Type B pancreatic cell (in vitro differentiated cells): ENCODE data around the gene SLC44A1. TPM values are rescaled to one million over a fixed set of nuclear protein-coding genes. Genes with fewer than 3 reads are reported as not detected.
A peak's percentile ranks its signal among the peaks of the same experiment; 100 is the strongest.

Source experiments
- DNase-seq: peaks from one replicate; pipeline ENCODE4 v3.0.0; 2021; ENCODE audit warnings: mixed read lengths; ENCODE audit not compliant: unreplicated experiment; ENCODE audit errors: extremely low spot score
- H3K27ac Mint-ChIP-seq: 2 replicates; pipeline ENCODE4 v1.8.0; 2021; ENCODE audit warnings: mild to moderate bottlenecking, mixed read lengths
- H3K27me3 Mint-ChIP-seq: 2 replicates; pipeline ENCODE4 v1.8.0; 2021; ENCODE audit warnings: mixed read lengths
- H3K36me3 Mint-ChIP-seq: 2 replicates; pipeline ENCODE4 v1.8.0; 2021; ENCODE audit warnings: mixed read lengths
- H3K4me1 Mint-ChIP-seq: one replicate; pipeline ENCODE4 v1.8.0; 2021; ENCODE audit warnings: mixed read lengths; ENCODE audit not compliant: unreplicated experiment
- H3K4me3 Mint-ChIP-seq: 2 replicates; pipeline ENCODE4 v1.8.0; 2021; ENCODE audit warnings: mild to moderate bottlenecking, mixed read lengths
- H3K9me3 Mint-ChIP-seq: 2 replicates; pipeline ENCODE4 v1.8.0; 2021; ENCODE audit warnings: mixed read lengths
- CTCF ChIP-seq: fragments of 200-600 bp; sonication (generic); conservative IDR thresholded peaks from 2 replicates; pipeline ENCODE4 v1.5.0; 2021; ENCODE audit warnings: antibody characterized with exemption, mild to moderate bottlenecking
- total RNA-seq: library from RNA; stranded (reverse); gene quantifications from 2 replicates; pipeline ENCODE4 v1.2.1, GENCODE V29; 2021; ENCODE audit warnings: low replicate concordance

The SLC44A1 gene
- total RNA-seq, 1 donor from 2014 or later, result 47.2 TPM

GRCh38 chr9:105308461-105309341 is 64.2 kb downstream of the SLC44A1 start:
- Mint-ChIP-seq H3K4me1 (peaks cover 4% of the 10 kb centered on the region), H3K27me3 (no peaks in the 10 kb centered on the region), H3K36me3 (peaks cover 6% of the 10 kb centered on the region), H3K27ac (no peak overlapping the region), H3K9me3 (no peaks in the 10 kb centered on the region), H3K4me3 (no peak overlapping the region)
- no peak for DNase-seq
- no peak for TF ChIP-seq CTCF

DNA sequence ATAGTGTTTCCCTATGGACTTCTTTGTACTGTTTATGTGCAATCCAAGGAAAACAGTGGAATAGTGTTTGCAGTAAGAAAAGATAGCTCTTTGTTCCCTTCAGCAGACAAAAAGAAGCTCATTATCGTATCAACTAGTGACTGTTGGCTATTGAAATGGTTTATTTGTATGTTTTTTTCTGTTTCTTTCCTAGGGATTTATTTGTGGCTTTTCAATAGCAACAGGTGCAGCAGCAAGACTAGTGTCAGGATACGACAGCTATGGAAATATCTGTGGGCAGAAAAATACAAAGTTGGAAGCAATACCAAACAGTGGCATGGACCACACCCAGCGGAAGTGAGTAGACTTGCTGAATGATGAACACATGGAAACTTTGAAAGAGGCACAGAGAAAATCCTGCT is 65.1 kb downstream of the SLC44A1 start:
- Mint-ChIP-seq H3K27ac (no peak overlapping the region), H3K36me3 (peaks cover 10% of the 10 kb centered on the region), H3K27me3 (no peaks in the 10 kb centered on the region), H3K4me3 (no peak overlapping the region), H3K9me3 (no peaks in the 10 kb centered on the region), H3K4me1 (peaks cover 4% of the 10 kb centered on the region)
- no peak for TF ChIP-seq CTCF
- no peak for DNase-seq

- no peak overlapping the region for H3K27ac Mint-ChIP-seq
- H3K4me1 Mint-ChIP-seq, result no peaks in the 10 kb centered on the region
- no peak for TF ChIP-seq CTCF
- no peak for DNase-seq
- H3K27me3 Mint-ChIP-seq, result no peaks in the 10 kb centered on the region
- no peaks in the 10 kb centered on the region for H3K9me3 Mint-ChIP-seq
- peaks cover 12% of the 10 kb centered on the region for H3K36me3 Mint-ChIP-seq
- no peak overlapping the region for H3K4me3 Mint-ChIP-seq
Observed at GRCh38 chr9:105311306-105311705, 66.9 kb downstream of the SLC44A1 start.

- Mint-ChIP-seq H3K27ac (peak overlapping the region; percentile 1), H3K36me3 (peaks cover 21% of the 10 kb centered on the region), H3K4me3 (no peak overlapping the region), H3K9me3 (no peaks in the 10 kb centered on the region), H3K4me1 (no peaks in the 10 kb centered on the region), H3K27me3 (no peaks in the 10 kb centered on the region)
- no peak for TF ChIP-seq CTCF
- no peak for DNase-seq
Observed at GRCh38 chr9:105313238-105313637, 68.8 kb downstream of the SLC44A1 start.

DNA sequence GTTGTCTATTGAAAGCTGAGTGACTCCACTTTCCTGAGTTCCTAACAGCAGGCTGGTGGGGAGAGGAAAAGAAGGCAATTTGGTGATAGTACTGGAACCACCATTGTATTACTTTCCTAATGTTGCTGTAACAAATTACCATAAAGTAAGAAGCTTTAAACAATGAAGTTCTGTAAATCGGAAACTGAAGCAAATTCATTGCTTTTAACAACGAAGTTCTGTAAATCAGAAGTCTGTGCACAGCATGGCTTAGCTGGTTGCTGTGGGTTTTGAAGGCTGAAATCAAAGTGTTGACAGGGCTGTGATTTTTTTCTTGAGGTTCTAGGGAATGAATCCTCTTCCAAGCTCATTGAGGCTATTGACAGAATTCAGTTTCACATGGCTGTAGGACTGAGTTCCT is 72.3 kb downstream of the SLC44A1 start:
- no peak for DNase-seq
- H3K36me3 Mint-ChIP-seq, result peaks cover 21% of the 10 kb centered on the region
- peaks cover 4% of the 10 kb centered on the region for H3K4me1 Mint-ChIP-seq
- no peaks in the 10 kb centered on the region for H3K9me3 Mint-ChIP-seq
- TF ChIP-seq CTCF, result no peak
- no peaks in the 10 kb centered on the region for H3K27me3 Mint-ChIP-seq
- H3K4me3 Mint-ChIP-seq, result no peak overlapping the region
- H3K27ac Mint-ChIP-seq, result no peak overlapping the region
